GM18502 (cell line): ENCODE data around the gene AFF3.

Experiments
- ATAC-seq: cut with Tn5 transposase; IDR thresholded peaks from one replicate; pipeline ENCODE4 v1.9.1; 2021; ENCODE audit warnings: mild to moderate bottlenecking; ENCODE audit not compliant: unreplicated experiment, poor library complexity

Gene AFF3

GRCh38 chr2:99903981-99904380, 238.4 kb downstream of the AFF3 start:
- no peak for ATAC-seq

- no peak for ATAC-seq
Observed at GRCh38 chr2:99900556-99900955, 241.8 kb downstream of the AFF3 start.

- no peak for ATAC-seq
Observed at GRCh38 chr2:99899882-99900281, 242.5 kb downstream of the AFF3 start.

- ATAC-seq = no peak
Observed at GRCh38 chr2:99899058-99899855, 243.1 kb downstream of the AFF3 start.

- ATAC-seq = no peak
Observed at GRCh38 chr2:99898336-99899048, 243.9 kb downstream of the AFF3 start.

- no peak for ATAC-seq
Observed at GRCh38 chr2:99891428-99891780, 251.0 kb downstream of the AFF3 start.

- no peak for ATAC-seq
Observed at GRCh38 chr2:99890568-99891427, 251.6 kb downstream of the AFF3 start.

GRCh38 chr2:99888617-99889016, 253.8 kb downstream of the AFF3 start:
- no peak for ATAC-seq

- ATAC-seq = no peak
Observed at GRCh38 chr2:99886418-99886817, 256.0 kb downstream of the AFF3 start.

- no peak for ATAC-seq
Observed at GRCh38 chr2:99883358-99883757, 259.0 kb downstream of the AFF3 start.

- no peak for ATAC-seq
Observed at GRCh38 chr2:99881901-99882591, 260.3 kb downstream of the AFF3 start.

GRCh38 chr2:99880964-99881294, 261.5 kb downstream of the AFF3 start:
- no peak for ATAC-seq

GRCh38 chr2:99880148-99880963, 262.0 kb downstream of the AFF3 start:
- no peak for ATAC-seq

- ATAC-seq = no peak
Observed at GRCh38 chr2:99879481-99879880, 262.9 kb downstream of the AFF3 start.

- ATAC-seq = no peak
Observed at GRCh38 chr2:99878581-99879350, 263.6 kb downstream of the AFF3 start.

GRCh38 chr2:99877963-99878362, 264.4 kb downstream of the AFF3 start:
- no peak for ATAC-seq

- ATAC-seq = no peak
Observed at GRCh38 chr2:99876956-99877355, 265.4 kb downstream of the AFF3 start.

- no peak for ATAC-seq
Observed at GRCh38 chr2:99875627-99876201, 266.7 kb downstream of the AFF3 start.

GRCh38 chr2:99868260-99868659, 274.1 kb downstream of the AFF3 start:
- no peak for ATAC-seq
